Stimulated activated CD8-positive, alpha-beta memory T cell treated with anti-CD3 and anti-CD28 coated beads, Interleukin-4, amount 100 ng/mL, for 1 hour (primary cell): Measurements from ENCODE around the gene FAM83D.

Experiments
- DNase-seq, 2 donors: peaks; one replicate each; pipeline ENCODE4 v3.0.0-alpha.2; 2020; ENCODE audit warnings: low read depth in 2 of 2, low spot score in 1 of 2

The FAM83D gene

GRCh38 chr20:38997622-38998021 lies 71.4 kb downstream of the FAM83D start:
- DNase-seq: no peak

DNA sequence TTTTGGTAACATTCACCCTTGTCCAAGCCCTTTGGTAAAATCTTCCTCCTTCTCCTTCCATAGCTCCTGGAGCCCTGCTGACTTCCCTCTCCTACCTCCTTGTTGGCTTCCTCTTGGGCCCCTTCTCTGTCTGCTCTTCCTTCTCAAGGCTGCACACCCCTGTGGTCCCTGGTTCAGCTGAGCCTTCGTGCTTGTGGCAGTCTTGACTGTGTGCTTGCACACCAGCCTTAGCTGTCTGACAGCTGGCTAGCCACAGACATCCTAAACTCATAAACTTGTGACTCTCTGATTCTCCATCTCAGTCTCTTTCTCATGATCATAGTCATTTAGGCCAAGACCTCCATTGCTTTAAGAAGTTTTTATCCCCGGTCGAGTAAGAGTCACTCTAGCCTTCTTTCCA lies 73.0 kb downstream of the FAM83D start:
- DNase-seq: no peak

GRCh38 chr20:38999965-39000910 lies 74.0 kb downstream of the FAM83D start:
- no peak for DNase-seq
